Stromal cell of bone marrow (primary cell): ENCODE data around the gene GPR32.
"Not testable (repeated sequence)": the region's sequence is repeated elsewhere in the genome, so short reads cannot be mapped to it uniquely, and the experiment has no call there.

ENCODE experiments used
- DNase-seq: peaks from one replicate; pipeline ENCODE4 v3.0.0-alpha.2; 2012; ENCODE audit warnings: low read depth

The GPR32 gene

DNA sequence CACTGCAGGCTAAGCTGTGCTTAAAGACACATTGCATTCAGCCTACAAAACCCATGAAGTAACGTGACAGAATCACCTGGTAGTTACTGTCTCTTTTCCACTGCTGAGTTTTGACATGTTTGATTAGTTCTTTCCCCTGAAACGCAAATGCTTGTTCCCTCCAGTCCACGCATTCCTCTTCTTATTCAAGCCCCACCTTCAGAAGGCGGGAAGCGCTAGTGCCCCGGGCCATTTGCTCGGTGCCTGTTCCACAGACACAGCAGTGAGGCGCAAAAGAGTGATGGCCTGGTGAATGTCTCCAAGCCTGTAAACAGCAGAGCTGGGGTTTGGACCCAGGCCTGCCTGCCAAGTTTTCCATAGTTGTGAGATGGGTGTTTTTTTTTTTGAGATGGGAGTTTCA is 30.8 kb downstream of the GPR32 start:
- DNase-seq, result no peak

DNA sequence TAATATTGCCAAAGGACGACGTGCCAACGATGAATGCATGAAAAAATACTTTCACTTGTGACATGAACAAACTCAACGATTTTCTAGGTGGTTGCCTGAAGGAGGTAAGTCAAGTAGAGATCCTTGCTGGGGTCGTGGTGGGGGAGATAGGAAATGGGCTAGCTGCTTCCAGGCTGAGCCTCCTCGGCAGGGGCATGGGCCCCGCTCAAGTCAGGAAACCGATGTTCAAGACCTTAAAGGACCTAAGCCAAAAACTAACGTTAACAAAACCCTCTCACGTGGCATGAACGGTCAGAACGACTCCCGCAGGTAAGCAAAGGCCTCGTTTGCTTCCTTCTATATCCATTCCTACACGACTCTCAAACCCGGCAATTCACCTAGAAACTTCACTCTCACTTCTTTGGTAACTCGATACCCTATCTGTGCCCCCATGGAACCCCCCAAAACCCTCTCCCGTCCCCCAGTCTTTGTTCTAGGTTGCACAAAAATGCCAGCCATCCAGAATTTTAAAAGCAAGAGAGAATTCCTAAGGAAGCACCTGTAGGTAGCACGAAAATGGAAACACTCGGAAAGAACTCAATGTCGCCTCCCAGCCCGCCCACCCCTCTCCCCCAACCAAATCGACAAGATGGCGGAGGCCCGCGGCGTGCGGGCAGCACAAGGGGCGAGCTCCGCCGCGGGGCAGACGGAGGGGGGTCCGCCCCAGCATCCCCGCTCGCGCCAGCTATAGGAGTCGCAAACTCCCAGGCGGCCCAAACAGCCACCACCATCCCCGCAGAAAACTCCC is 33.6 kb downstream of the GPR32 start:
- no peak for DNase-seq

DNA sequence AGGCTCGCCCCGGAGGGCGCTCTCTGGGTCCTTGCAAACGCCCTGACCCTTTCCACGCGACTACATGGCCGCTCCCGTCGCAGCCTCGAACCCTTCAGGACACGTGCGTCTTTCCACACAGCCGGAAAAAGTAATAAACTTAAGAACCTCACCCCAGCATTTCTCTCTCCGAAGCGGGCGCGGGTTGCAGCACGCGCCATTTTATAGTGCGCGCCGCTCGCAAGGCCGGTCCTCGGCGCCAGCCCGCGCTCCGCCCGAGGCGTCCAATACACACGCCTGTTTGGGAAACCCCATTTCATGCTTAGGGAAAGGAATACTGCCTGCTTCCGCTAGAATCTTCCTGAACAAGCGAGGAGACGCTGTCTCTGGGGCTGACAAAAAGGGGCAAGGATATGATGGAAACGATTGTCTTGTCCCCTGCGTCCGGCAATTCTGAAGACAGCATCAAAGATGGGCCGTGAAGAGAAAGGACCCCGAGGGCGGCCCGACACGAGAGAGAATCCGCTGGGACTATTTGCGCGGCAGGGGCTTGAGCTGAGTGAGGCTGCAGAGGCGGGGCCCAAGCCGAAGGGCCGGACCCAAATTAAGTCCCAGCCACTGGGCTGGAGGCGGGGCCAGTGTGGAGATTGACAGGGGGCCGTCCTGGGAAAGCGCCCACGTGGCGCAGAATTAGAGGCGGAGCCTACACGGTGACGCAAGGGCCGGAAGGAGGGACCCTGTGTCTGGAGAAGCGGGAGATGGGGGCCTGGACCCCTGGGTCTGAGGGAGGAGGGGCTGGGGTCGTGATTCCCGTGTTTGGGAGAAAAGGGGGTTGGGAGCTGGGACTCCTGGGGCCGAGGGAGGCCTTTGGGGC is 34.4 kb downstream of the GPR32 start:
- peak; percentile 98 for DNase-seq

DNA sequence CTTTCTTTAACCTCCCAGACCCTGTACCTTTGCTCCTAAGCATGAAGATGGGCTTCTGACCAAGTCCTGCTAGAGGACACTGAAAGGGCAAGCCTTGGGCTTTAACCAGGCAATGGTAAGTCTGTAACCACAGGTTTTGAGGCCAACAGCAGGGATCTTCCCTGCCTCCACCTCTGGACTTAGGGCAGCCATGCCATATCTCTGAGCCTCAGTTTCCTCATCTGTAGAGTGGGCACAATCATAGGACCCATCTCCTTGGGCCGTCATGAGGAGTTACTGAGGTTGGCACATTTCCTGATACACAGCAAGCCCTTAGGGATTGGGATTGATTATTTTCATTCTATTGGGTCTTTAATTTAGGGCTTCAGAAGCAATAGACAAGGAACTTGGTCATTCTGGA is 38.6 kb downstream of the GPR32 start:
- DNase-seq, result no peak

DNA sequence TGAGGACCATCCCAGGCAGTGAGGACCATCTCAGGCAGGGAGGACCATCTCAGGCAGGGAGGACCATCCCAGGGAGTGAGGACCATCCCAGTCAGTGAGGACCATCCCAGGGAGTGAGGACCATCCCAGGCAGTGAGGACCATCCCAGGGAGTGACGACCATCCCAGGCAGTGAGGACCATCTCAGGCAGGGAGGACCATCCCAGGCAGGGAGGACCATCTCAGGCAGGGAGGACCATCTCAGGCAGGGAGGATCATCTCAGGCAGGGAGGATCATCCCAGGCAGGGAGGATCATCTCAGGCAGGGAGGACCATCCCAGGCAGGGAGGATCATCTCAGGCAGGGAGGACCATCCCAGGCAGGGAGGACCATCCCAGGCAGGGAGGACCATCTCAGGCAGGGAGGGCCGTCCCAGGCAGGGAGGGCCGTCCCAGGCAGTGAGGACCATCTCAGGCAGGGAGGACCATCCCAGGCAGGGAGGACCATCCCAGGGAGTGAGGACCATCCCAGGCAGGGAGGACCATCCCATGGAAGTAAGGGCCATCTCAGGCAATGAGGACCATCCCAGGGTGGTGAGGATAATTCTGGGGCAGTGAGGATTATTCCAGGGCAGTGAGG is 41.5 kb downstream of the GPR32 start:
- not testable (repeated sequence) for DNase-seq

DNA sequence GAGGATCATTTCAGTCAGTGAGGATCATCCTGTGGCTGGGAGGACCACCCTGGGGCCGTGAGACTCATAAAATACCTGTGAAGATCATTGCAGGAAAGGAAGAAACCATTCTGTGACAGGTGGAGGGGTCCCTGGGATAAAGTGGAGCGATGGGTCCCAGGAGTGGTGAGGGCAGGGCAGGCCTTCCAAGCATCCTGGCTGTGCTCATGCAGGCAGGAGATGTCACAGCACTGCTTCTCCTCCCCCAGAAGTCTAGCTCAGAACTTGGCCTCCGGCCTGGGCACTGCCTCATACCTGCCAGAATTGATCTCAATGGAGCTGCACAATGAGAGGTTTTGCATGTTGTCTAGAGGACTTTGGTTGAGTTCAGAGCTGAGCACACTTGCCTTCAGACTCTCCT is 42.2 kb downstream of the GPR32 start:
- no peak for DNase-seq

DNA sequence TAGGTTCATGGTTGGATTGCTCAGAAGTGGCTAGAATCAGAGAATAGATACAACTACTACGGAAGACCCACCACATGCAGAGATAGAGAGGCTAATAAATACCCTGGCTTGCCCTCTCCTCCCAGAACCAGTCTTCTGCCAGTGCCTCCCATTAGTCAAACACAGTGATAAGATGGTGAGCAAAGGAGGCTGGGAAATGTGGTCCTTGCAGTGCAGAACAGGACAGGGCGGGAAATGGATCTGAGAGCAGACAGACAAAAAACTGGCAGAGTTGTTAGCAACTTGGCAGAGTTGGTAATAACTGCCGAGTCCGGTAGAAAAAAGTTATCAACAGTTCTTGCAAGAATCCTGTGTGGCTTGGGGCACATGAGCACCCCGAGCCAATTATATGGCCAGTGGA is 44.6 kb downstream of the GPR32 start:
- DNase-seq, result no peak

DNA sequence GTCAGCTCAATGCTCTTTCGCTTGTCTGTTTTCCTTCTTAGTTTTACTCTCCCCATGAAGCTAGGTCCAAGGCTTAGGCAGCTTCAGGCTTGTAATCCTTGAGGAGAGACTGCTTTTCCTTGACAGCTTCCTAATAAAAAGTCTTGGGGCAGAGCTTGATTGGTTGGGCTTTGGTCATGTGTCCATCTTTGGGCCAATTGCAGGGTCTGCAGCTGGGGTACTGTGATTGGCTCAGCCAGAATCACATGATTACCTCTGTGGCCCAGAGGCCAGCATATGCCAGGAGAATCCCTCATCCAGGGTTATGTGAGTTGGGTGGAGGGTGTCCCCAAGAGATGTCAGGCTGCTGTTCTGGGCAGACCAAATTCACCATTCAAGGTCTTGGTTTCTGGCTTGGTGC is 45.2 kb downstream of the GPR32 start:
- DNase-seq, result no peak

DNA sequence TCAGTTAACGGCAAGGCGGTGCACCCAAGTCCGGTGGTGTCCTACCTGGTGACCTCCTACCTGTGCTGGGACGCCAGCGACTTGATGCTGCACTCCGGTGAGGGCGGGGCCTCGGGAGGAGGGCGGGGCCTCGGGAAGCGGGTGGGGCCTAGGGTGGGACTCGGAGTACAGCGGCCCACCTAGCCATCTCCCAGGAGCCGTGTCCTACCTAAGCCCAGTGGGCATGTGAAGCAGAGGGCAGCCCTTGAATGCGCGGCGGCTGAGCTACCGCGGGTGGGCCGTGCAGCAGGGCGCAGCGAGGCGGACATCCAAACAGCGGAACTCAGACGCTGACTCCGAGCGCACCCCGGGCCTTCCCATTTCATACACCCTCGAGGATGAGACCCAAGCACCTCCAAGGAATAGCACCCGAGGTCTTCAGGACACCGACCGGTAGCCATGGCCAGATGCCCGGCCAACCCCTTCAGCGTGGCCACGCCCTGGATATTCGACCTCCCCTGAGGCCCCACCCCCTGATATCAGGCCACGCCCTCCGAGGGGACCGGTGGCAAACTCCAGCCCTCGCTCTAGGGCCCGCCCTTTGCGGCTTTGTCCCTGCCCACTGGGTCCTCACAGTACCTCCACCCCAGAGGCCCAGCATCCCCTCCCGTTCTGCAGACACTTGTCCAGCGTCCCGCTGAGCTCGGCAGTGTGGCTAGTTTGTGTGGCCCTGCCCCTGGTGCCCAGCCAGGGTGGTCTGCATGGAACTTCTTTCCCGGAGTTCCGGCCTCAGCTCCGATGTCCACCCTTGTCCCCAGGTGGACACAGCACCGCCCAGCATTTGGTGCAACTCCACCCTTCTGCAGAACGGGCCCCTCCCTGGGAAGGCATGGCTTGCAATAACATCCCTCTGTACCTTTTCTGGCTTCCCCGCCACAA is 47.9 kb downstream of the GPR32 start:
- DNase-seq, result no peak

DNA sequence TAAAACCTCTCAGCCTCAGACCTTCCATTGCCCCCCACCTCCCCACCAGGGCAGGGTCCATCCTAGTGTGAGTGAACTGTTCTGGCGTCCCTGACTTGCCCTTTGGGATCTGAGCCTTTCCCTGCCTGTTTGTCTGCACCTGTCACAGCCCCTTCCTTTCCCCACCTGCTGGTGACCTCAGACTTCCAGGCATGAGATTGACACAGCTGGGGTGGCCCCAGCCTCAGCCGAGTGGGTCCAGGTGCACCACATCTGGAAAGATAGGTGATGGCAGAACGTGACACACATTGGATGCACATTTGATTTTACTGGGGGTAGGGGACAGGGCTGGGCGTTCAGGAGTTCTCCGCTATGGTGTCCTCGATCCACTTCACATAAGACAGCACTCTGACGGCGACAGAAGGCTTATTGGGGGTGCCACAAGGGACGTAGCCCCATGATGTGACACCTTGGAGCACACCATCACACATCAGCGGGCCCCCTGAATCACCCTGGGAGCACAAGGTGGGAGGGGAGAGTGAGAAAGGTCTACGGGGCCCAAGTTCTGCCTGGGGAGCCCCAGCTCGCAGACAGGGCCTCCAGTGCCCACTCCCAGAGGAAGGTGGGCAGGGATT is 48.7 kb downstream of the GPR32 start:
- DNase-seq, result no peak

DNA sequence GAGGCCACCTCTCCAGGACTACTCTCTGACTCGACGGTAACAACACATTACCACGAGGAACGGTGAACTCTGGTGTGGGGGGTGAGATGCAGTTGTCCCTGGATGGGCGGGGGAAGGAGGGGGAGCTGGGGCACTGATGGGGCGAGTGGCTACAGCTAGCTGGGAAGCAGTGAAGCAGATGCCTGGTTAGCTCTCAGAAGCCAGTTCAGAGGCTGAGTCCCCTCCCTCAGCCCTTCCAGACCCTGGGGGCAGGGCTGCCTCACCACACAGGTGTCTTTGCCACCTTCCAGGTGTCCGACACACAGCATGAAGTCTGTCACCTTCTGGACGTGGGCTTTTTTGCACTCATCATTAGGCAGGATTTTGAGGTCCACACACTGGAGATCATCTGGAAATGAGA is 49.4 kb downstream of the GPR32 start:
- DNase-seq, result no peak

DNA sequence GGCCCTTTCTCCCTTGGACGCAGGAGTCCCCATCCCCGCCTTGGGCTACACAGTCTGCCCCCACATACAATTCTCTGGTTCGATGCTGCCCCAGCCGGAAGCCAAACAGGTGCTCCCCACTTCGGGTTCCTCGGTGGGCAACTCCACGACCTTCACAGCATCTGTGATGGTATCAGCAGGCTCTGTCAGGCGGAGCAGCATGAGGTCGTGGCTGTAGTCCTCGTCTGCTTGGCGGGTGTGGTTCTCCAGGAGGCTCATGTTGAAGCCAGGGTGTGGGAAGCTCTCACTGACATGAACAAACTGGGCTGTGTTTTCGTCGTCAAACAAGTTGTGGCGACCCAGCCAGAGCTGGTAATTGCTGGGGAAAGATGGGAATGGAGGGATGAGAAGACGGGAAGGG is 49.8 kb downstream of the GPR32 start:
- no peak for DNase-seq

DNA sequence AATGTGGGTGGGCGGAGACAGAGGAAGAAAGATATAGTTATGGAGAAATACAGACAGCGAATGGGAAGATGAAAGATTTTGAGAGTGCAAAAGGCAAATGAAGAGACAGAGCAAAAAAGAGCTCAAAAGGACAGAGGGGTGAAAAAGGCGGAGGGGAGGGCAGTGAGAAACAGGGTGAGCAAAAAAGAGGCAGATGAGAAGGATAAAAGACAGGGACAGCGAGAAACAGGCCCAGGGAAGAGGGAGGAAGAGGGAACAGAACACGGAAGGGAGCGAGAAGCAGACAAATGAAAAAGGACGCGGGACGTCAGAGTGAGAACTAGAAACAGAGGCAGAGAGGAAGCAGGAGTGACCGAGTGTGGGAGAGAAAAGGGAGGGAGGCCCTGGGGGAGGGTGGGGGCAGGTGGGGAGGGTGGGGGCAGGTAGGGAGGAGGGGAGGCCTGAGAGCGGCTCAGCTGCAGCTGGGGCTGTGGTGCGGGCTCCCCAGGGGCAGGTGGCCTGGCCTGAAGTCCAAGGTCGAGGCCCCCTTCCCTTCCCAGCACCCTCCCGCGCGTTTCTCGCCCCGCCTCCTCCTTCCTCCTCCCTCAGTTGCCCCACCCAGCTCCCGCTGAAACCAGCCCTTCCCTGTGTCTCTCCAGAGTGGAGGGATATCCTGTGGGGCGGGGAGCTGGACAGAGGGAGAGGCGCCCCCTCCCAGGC is 50.4 kb downstream of the GPR32 start:
- DNase-seq, result no peak

DNA sequence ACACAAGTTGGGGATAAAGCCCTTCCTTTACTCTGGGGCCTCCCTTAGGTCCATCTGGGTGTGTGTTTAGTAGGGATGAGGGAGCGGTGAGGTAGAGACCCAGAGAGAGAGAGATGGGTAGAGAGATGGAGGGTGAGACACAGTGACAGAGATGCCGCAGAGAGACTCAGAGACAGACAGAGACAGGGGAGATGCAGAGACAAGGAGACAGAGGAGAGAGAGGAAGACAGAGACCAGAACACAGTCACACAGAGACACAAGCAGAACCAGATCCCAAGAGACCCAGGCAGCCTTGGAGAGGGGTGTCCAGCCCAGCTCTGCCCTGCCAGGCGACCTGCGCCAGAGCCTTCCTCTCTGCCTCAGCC is 51.0 kb downstream of the GPR32 start:
- no peak for DNase-seq
